GM12892 (cell line): ENCODE data around the gene INPP5A.

Experiments
- DNase-seq: peaks from one replicate; pipeline ENCODE4 v3.0.0; 2011; ENCODE audit not compliant: insufficient read length
- FAIRE-seq: peaks from 2 replicates; lab custom pipeline; 2011; peaks lifted over from hg19 to GRCh38; lab: Jason Lieb, UNC
- POLR2A ChIP-seq: IDR thresholded peaks from 2 replicates; pipeline ENCODE4 v1.6.1; 2011; ENCODE audit warnings: low read depth, low read length, control low read depth
- POLR2AphosphoS5 ChIP-seq: IDR thresholded peaks from 2 replicates; pipeline ENCODE4 v1.6.1; 2011; ENCODE audit warnings: low read depth, low read length, control low read depth
- TAF1 ChIP-seq: IDR thresholded peaks from 2 replicates; pipeline ENCODE4 v1.6.1; 2011; ENCODE audit warnings: low read depth, mild to moderate bottlenecking, control low read depth, low read length, borderline replicate concordance

The INPP5A gene

GRCh38 chr10:132781556-132781955 is 244.0 kb downstream of the INPP5A start:
- FAIRE-seq (no peak), DNase-seq (no peak)
- TF ChIP-seq POLR2A (no peak), TAF1 (no peak), POLR2AphosphoS5 (no peak)

- no peak for TF ChIP-seq TAF1
- TF ChIP-seq POLR2AphosphoS5: no peak
- TF ChIP-seq POLR2A: no peak
- no peak for DNase-seq
- FAIRE-seq: no peak
Measured at GRCh38 chr10:132783165-132783939, 245.8 kb downstream of the INPP5A start.

GRCh38 chr10:132783940-132784865 is 246.6 kb downstream of the INPP5A start:
- no peak for DNase-seq
- TF ChIP-seq POLR2AphosphoS5 (no peak), POLR2A (no peak), TAF1 (no peak)
- no peak for FAIRE-seq

GRCh38 chr10:132784866-132785722 is 247.5 kb downstream of the INPP5A start:
- no peak for FAIRE-seq
- no peak for DNase-seq
- no peak for TF ChIP-seq POLR2AphosphoS5
- TF ChIP-seq POLR2A: no peak

- FAIRE-seq: no peak
Measured at GRCh38 chr10:132785723-132786475, 248.3 kb downstream of the INPP5A start, which contains the start of gene NKX6-2. NKX6-2 (minus strand) TSS chr10:132786147; CDS start chr10:132785948, 199 bp downstream.

GRCh38 chr10:132786476-132786883 is 248.9 kb downstream of the INPP5A start:
- TF ChIP-seq POLR2AphosphoS5: no peak
- no peak for TF ChIP-seq POLR2A
- FAIRE-seq: no peak
- no peak for DNase-seq

More at GRCh38 chr10:132785723-132786475, 248.3 kb downstream of the INPP5A start, which contains the start of gene NKX6-2:
- no peak for DNase-seq
- TF ChIP-seq TAF1 (no peak), POLR2AphosphoS5 (no peak), POLR2A (no peak)

GRCh38 chr10:132786884-132787494 is 249.4 kb downstream of the INPP5A start:
- no peak for DNase-seq
- no peak for FAIRE-seq
- TF ChIP-seq POLR2AphosphoS5 (no peak), POLR2A (no peak), TAF1 (no peak)

GRCh38 chr10:132787495-132788179 is 250.1 kb downstream of the INPP5A start:
- no peak for FAIRE-seq
- DNase-seq: no peak
- TF ChIP-seq TAF1 (no peak), POLR2AphosphoS5 (no peak), POLR2A (no peak)

- TF ChIP-seq TAF1 (no peak), POLR2AphosphoS5 (no peak), POLR2A (no peak)
- DNase-seq (no peak), FAIRE-seq (no peak)
Measured at GRCh38 chr10:132788180-132788830, 250.7 kb downstream of the INPP5A start.
